Endothelial cell of umbilical vein (primary cell): ENCODE measurements around the gene NAPB. TPM values are rescaled to one million over a fixed set of nuclear protein-coding genes. Genes with fewer than 3 reads are reported as not detected.

Experiments
- BruUV-seq: library from RNA; stranded (reverse); fragments of 400-500 nt; replicated peaks from 2 replicates; lab custom pipeline; 2021; lab: Mats Ljungman, UMichigan
- CTCF ChIA-PET: fragments of 300-600, 350-600 bp; sonication (Branson Sonifier 250); formaldehyde crosslinking; loops from one replicate; lab custom pipeline; 2021; ENCODE audit warnings: antibody characterized with exemption, inconsistent platforms; lab: Charles Lee
- POLR2A ChIA-PET: fragments of 300-600, 350-600 bp; sonication (Branson Sonifier 250); formaldehyde crosslinking; loops from one replicate; lab custom pipeline; 2021; ENCODE audit warnings: antibody characterized with exemption, inconsistent platforms; lab: Charles Lee
- DNase-seq: peaks from one replicate; pipeline ENCODE4 v3.0.0-alpha.2; 2011; ENCODE audit warnings: low read depth, low spot score
- FAIRE-seq: peaks from 2 replicates; lab custom pipeline; 2011; peaks lifted over from hg19 to GRCh38; lab: Jason Lieb, UNC
- H2AFZ ChIP-seq: 2 replicates; pipeline ENCODE4 v1.6.0; 2012; ENCODE audit warnings: low read depth, low read length, control low read depth, inconsistent platforms
- H3K27ac ChIP-seq: 2 replicates; pipeline ENCODE4 v1.5.1; 2011; ENCODE audit warnings: low read depth, mild to moderate bottlenecking, control low read depth, low read length, moderate library complexity; ENCODE audit not compliant: insufficient read depth
- H3K27me3 ChIP-seq, 2 experiments: 2 replicates each; pipeline versions ENCODE4 v1.6.0 to v1.6.1; 2011; ENCODE audit warnings: low read length in 2 of 2, mixed read lengths in 1 of 2; ENCODE audit not compliant: control insufficient read depth in 2 of 2, insufficient read depth in 2 of 2
- H3K36me3 ChIP-seq, 2 experiments: 2 replicates in 1 of 2; 3 replicates in 1 of 2; pipeline ENCODE4 v1.5.1; 2011; ENCODE audit warnings: low read length in 2 of 2, mild to moderate bottlenecking in 1 of 2, moderate library complexity in 1 of 2; ENCODE audit not compliant: control insufficient read depth in 2 of 2, insufficient read depth in 2 of 2; ENCODE audit errors: extremely low read depth in 1 of 2
- H3K4me1 ChIP-seq: 3 replicates; pipeline ENCODE4 v1.5.1; 2011; ENCODE audit warnings: mild to moderate bottlenecking, low read length; ENCODE audit not compliant: control insufficient read depth, insufficient read depth; ENCODE audit errors: extremely low read depth
- H3K4me2 ChIP-seq: 2 replicates; pipeline ENCODE4 v1.6.1; 2011; ENCODE audit warnings: low read length, control low read depth, mixed read lengths; ENCODE audit not compliant: insufficient read depth
- H3K4me3 ChIP-seq, 3 experiments: fragments of 200-600 bp in 1 of 3; sonication (generic), shearing (Covaris generic) in 1 of 3; replicated peaks in 1 of 3; 2 replicates each; pipeline ENCODE4 v1.5.1; 2011 to 2016; ENCODE audit warnings: control low read depth in 3 of 3, low read length in 3 of 3, mild to moderate bottlenecking in 2 of 3, inconsistent platforms in 1 of 3, low read depth in 1 of 3, moderate library complexity in 1 of 3; ENCODE audit not compliant: insufficient read depth in 1 of 3
- H3K79me2 ChIP-seq: 2 replicates; pipeline ENCODE4 v1.6.0; 2012; ENCODE audit warnings: low read length, inconsistent platforms; ENCODE audit not compliant: control insufficient read depth, insufficient read depth
- H3K9ac ChIP-seq: replicated peaks from 2 replicates; pipeline ENCODE3; 2011; ENCODE audit warnings: low read length, control low read depth; ENCODE audit not compliant: insufficient read depth; ENCODE audit errors: extremely low read depth
- H3K9me1 ChIP-seq: replicated peaks from 3 replicates; pipeline ENCODE4 v1.6.0; 2011; ENCODE audit warnings: mild to moderate bottlenecking, low read length; ENCODE audit not compliant: control insufficient read depth, insufficient read depth; ENCODE audit errors: extremely low read depth
- H3K9me3 ChIP-seq: replicated peaks from 2 replicates; pipeline ENCODE4 v1.5.1; 2012; ENCODE audit warnings: low read length, inconsistent platforms; ENCODE audit not compliant: control insufficient read depth, insufficient read depth
- H4K20me1 ChIP-seq: replicated peaks from 2 replicates; pipeline ENCODE3; 2011; ENCODE audit warnings: mild to moderate bottlenecking, low read length; ENCODE audit not compliant: control insufficient read depth, insufficient read depth; ENCODE audit errors: extremely low read depth
- CTCF ChIP-seq, 2 donors: IDR thresholded peaks; 1 replicate in 1 of 2; 2 replicates in 1 of 2; pipeline ENCODE4 v1.5.1; 2011; ENCODE audit warnings: low read length in 2 of 2, mild to moderate bottlenecking in 2 of 2, moderate library complexity in 2 of 2, control low read depth in 1 of 2, inconsistent platforms in 1 of 2, low read depth in 1 of 2; ENCODE audit not compliant: insufficient read depth in 1 of 2; ENCODE audit errors: extremely low read depth in 1 of 2
- JUN ChIP-seq: IDR thresholded peaks from 2 replicates; pipeline ENCODE4 v1.6.1; 2011; ENCODE audit warnings: borderline replicate concordance, low read depth; ENCODE audit not compliant: insufficient read length, insufficient read depth
- MAX ChIP-seq: IDR thresholded peaks from 2 replicates; pipeline ENCODE4 v1.6.1; 2011; ENCODE audit not compliant: insufficient read depth, insufficient read length
- MYC ChIP-seq: IDR thresholded peaks from one replicate; pipeline ENCODE4 v1.6.1; 2011; ENCODE audit warnings: mild to moderate bottlenecking, low read depth, low read length
- POLR2AphosphoS5 ChIP-seq: IDR thresholded peaks from 2 replicates; pipeline ENCODE4 v1.6.1; 2012; ENCODE audit warnings: low read depth, mild to moderate bottlenecking, control low read depth, low read length, moderate library complexity; ENCODE audit not compliant: insufficient read depth
- dilution Hi-C: fragments of 300-500 bp; cut with MboI; formaldehyde crosslinking; loops from one replicate; pipeline ENCODE4 v1.15.0; 2019; ENCODE audit warnings: low sequenced_read_pairs; ENCODE audit not compliant: extremely low pct_ligation_motif_present
- intact Hi-C: fragments of 100-400 bp; cut with micrococcal nuclease; formaldehyde crosslinking; loops from one replicate; pipeline ENCODE4 v1.10.0; 2022
- polyA plus RNA-seq, 4 experiments: library from polyadenylated mRNA; depleted of rRNA in 3 of 4; stranded (reverse) in 3 of 4; unstranded in 1 of 4; fragments of >200 nt; gene quantifications; 2 replicates each; pipeline versions ENCODE4 v1.2.1 to v1.2.3, GENCODE V29; 2011 to 2012; ENCODE audit warnings: missing spikeins in 1 of 4
- total RNA-seq: library from RNA; stranded (reverse); gene quantifications from 2 replicates; pipeline ENCODE4 v1.2.3, GENCODE V29; 2021

Gene NAPB
- total and polyA plus RNA-seq, 2 donors (not counting 3 experiments of a cell fraction or from before 2014, with no cell fraction given) = 4.7 to 10.1 TPM

GRCh38 chr20:23415959-23416583 is 5.2 kb downstream of the NAPB start:
- H3K36me3 ChIP-seq = no peaks in the 10 kb centered on the region
- POLR2A ChIA-PET = no interaction called here
- dilution Hi-C loops = no loop called here

More at GRCh38 chr20:23415959-23416583, 5.2 kb downstream of the NAPB start:
- no TSS peak for BruUV-seq
- no peak overlapping the region for H3K9ac ChIP-seq
- peaks cover 8% of the 10 kb centered on the region for H3K4me1 ChIP-seq
- H3K9me1 ChIP-seq = no peaks in the 10 kb centered on the region
- H3K4me2 ChIP-seq = no peak overlapping the region
- TF ChIP-seq JUN = no peak
- no peak for TF ChIP-seq POLR2AphosphoS5
- TF ChIP-seq MYC = no peak
- TF ChIP-seq MAX = no peak
- no peak for TF ChIP-seq CTCF (IDR thresholded peaks at IDR 0.05; ENCODE audit: extremely low read depth in 1 of 2, insufficient read depth in 1 of 2, low read depth in 1 of 2, low read length in 2 of 2)
- intact Hi-C loops = no loop called here
- DNase-seq (no peak), FAIRE-seq (no peak)
- CTCF ChIA-PET = interaction anchor here (1.0 to 1.9 kb wide), 4 partner anchors 10 to 66 kb away, joined by 3 to 10 read pairs (median 5); no protein-coding TSS in a partner anchor
- H3K79me2 ChIP-seq = peaks cover 84% of the 10 kb centered on the region
- no peak overlapping the region for H2AFZ ChIP-seq
- no peaks in the 10 kb centered on the region for H3K9me3 ChIP-seq
- H4K20me1 ChIP-seq = no peaks in the 10 kb centered on the region
- H3K27ac ChIP-seq = no peak overlapping the region
- H3K27me3 ChIP-seq = no peaks in the 10 kb centered on the region
- no peak overlapping the region for H3K4me3 ChIP-seq
